Gastrocnemius medialis (tissue), 4 donors: Measurements from ENCODE around the gene ALKAL2. TPM values are rescaled to one million over a fixed set of nuclear protein-coding genes. Genes with fewer than 3 reads are reported as not detected.

Source experiments
- ATAC-seq, 2 donors: fragments of 150-250 bp; one replicate each; pipeline ENCODE4 v1.9.1; 2016
- DNase-seq, 2 donors: peaks; one replicate each; pipeline ENCODE4 v3.0.0-alpha.2; 2019
- H3K27ac ChIP-seq, 4 donors: fragments of 200-600 bp; sonication (generic); 1 replicate in 1 of 4; 2 replicates in 3 of 4; pipeline ENCODE4 v1.5.1; 2016 to 2018; ENCODE audit warnings: mild to moderate bottlenecking in 2 of 4, moderate library complexity in 1 of 4
- H3K27me3 ChIP-seq, 3 donors: fragments of 200-600 bp; sonication (generic) in 2 of 3; 1 replicate in 1 of 3; 2 replicates in 2 of 3; pipeline versions ENCODE4 v1.5.1 to v1.6.0; 2016 to 2019; ENCODE audit warnings: mild to moderate bottlenecking in 1 of 3, moderate library complexity in 1 of 3
- H3K36me3 ChIP-seq, 2 donors: fragments of 200-600 bp; sonication (generic) in 1 of 2; one replicate each; pipeline ENCODE4 v1.5.1; 2017 to 2018
- H3K4me1 ChIP-seq, 2 donors: fragments of 200-600 bp; sonication (generic) in 1 of 2; one replicate each; pipeline ENCODE4 v1.5.1; 2016 to 2017; ENCODE audit warnings: mild to moderate bottlenecking in 2 of 2
- H3K4me3 ChIP-seq, 4 donors: fragments of 200-600 bp; sonication (generic) in 3 of 4; 1 replicate in 1 of 4; 2 replicates in 3 of 4; pipeline ENCODE4 v1.5.1; 2016 to 2019; ENCODE audit warnings: mild to moderate bottlenecking in 2 of 4
- H3K9me3 ChIP-seq, 3 donors: fragments of 200-600 bp; sonication (generic) in 2 of 3; 1 replicate in 1 of 3; 2 replicates in 2 of 3; pipeline ENCODE4 v1.5.1; 2016 to 2019
- POLR2A ChIP-seq, 2 donors: fragments of 450-650 bp; IDR thresholded peaks; one replicate each; pipeline ENCODE4 v1.6.1; 2017; ENCODE audit warnings: antibody characterized with exemption in 2 of 2, mild to moderate bottlenecking in 2 of 2, moderate library complexity in 2 of 2
- in situ Hi-C, 4 donors: fragments of 200-750 bp; cut with MboI; loops; one replicate each; pipeline versions ENCODE4 v1.15.0 to v1.8.0; 2017; ENCODE audit warnings: low sequenced_read_pairs in 4 of 4
- intact Hi-C: fragments of 100-400 bp; cut with DNase I; formaldehyde crosslinking; loops from one replicate; pipeline ENCODE4 v1.15.1; 2023; ENCODE audit warnings: low total_unique reads
- total RNA-seq, 4 donors: library from RNA; depleted of rRNA; stranded (reverse); fragments of >200 nt; gene quantifications; one replicate each; pipeline versions ENCODE4 v1.1.0 to v1.2.3, GENCODE V29; 2016
- TF ChIP-seq, protein P1 (sequence below), 5 experiments: fragments of 450-650 bp in 3 of 5; fragments of 200-600 bp in 2 of 5; sonication (generic) in 2 of 5; IDR thresholded peaks in 4 of 5; conservative IDR thresholded peaks in 1 of 5; 1 replicate in 4 of 5; 2 replicates in 1 of 5; pipeline ENCODE4 v1.5.1; 2016 to 2019; ENCODE audit warnings: antibody characterized with exemption in 5 of 5, mild to moderate bottlenecking in 3 of 5, moderate library complexity in 3 of 5

ALKAL2 gene
- total RNA-seq, 4 donors from 2014 or later, result not detected

DNA sequence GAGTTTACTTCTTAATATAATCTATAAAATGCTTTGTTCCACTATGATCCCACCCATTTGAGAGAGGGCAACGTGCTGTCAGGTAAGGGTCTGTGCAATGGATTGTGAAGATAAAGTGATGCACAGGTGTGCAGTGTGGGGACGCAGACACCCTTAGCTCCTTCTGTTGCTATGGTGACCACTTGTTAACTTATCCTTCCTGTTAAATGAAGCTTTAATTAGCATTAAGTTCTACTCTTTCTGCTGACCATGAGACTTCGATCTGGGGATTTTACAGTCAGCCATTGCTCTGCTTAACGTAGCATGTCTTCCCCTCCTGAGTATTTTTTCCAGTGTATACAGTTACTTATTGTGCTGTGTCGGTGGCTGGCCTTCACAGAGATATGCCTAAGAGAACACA lies 23.1 kb upstream of the ALKAL2 start:
- Histone ChIP-seq H3K27ac (no peak overlapping the region), H3K9me3 (no peaks in the 10 kb centered on the region), H3K4me1 (no peaks in the 10 kb centered on the region), H3K36me3 (no peaks in the 10 kb centered on the region), H3K27me3 (no peaks in the 10 kb centered on the region), H3K4me3 (no peak overlapping the region)
- DNase-seq (no peak), ATAC-seq (no peak)
- TF ChIP-seq, protein P1, sequence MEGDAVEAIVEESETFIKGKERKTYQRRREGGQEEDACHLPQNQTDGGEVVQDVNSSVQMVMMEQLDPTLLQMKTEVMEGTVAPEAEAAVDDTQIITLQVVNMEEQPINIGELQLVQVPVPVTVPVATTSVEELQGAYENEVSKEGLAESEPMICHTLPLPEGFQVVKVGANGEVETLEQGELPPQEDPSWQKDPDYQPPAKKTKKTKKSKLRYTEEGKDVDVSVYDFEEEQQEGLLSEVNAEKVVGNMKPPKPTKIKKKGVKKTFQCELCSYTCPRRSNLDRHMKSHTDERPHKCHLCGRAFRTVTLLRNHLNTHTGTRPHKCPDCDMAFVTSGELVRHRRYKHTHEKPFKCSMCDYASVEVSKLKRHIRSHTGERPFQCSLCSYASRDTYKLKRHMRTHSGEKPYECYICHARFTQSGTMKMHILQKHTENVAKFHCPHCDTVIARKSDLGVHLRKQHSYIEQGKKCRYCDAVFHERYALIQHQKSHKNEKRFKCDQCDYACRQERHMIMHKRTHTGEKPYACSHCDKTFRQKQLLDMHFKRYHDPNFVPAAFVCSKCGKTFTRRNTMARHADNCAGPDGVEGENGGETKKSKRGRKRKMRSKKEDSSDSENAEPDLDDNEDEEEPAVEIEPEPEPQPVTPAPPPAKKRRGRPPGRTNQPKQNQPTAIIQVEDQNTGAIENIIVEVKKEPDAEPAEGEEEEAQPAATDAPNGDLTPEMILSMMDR (IDR thresholded peaks at IDR 0.05 in 4 of 5, conservative IDR thresholded peaks at IDR 0.05 in 1 of 5), result no peak
- TF ChIP-seq POLR2A (IDR thresholded peaks at IDR 0.05), result no peak
- in situ Hi-C loops (no loop called here), intact Hi-C loops (no loop called here)

DNA sequence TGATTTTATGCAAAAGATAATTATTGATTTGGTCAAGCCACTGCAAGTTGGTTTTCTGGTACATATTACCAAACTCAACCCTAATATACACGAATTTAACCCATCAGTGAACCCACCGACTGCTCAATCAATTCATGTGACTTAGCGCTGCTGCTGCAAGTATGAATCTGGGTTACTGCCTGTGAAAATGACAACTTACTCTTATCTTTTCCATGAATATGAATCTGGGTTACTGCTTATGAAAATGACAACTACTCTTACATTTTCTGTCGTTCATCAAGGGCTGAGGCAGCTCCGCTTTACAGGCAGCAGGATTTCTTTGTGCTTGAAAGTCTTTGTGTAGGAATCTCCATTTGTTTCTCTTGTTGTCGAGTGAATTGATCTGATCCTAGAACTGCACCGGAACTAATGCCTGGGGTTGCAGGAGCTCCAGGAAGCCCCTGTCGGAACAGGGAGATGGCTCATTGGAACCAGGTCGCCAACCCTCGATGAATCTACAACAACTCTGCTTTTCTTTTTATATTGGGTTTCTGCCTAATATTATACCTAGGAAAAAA lies 22.1 kb upstream of the ALKAL2 start:
- no peak overlapping the region for H3K4me3 ChIP-seq
- no peaks in the 10 kb centered on the region for H3K36me3 ChIP-seq
- no peaks in the 10 kb centered on the region for H3K4me1 ChIP-seq
- H3K27me3 ChIP-seq, result no peaks in the 10 kb centered on the region
- TF ChIP-seq, protein P1 (IDR thresholded peaks at IDR 0.05 in 4 of 5, conservative IDR thresholded peaks at IDR 0.05 in 1 of 5), result no peak
- no peaks in the 10 kb centered on the region for H3K9me3 ChIP-seq
- ATAC-seq (no peak), DNase-seq (no peak)
- intact Hi-C loops (no loop called here), in situ Hi-C loops (no loop called here)
- no peak overlapping the region for H3K27ac ChIP-seq

DNA sequence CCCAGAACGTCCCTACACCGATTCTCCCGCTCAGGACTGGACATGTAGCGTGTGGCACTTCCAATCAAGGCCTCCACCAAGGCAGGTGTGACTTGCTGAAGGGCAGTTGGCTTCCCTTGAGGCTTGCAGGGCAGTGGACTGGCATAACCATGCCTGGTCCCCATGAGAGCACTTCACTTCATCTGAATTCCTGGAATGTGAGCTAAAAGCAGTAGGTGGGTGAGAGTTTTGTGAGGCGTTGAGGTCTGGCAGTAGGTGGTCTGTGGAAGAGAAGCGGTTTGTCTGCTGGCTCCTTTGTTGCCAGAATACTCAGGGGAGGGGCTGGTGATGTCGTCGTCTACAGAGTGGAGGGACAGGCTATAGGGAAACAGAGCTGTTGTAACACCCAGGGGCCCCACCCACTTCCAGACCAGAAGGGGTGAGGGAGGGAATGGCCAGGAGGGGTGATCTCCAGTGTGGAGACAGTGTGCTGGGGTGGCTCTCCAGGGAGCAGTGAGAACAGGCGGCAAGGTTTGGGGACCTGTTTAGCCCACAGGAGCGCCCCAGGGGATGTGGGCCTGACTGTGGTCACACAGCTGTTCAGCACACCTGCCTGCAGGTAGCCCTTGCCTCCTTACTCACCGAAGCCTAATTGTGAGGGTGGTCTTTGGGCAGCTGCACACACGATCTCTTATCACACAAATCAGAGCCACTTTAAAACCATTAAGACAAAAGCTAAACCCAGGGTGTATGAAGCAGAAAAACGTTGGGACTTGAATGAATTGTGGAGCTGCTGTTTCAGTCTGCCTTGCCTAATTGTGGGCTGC lies 21.5 kb upstream of the ALKAL2 start:
- intact Hi-C loops, result no loop called here
- H3K4me1 ChIP-seq, result no peaks in the 10 kb centered on the region
- TF ChIP-seq, protein P1 (IDR thresholded peaks at IDR 0.05 in 4 of 5, conservative IDR thresholded peaks at IDR 0.05 in 1 of 5), result no peak
- no peak for TF ChIP-seq POLR2A (IDR thresholded peaks at IDR 0.05)
- no peak overlapping the region for H3K4me3 ChIP-seq
- no peaks in the 10 kb centered on the region for H3K27me3 ChIP-seq
- DNase-seq, result no peak
- ATAC-seq, result no peak
- no peak overlapping the region for H3K27ac ChIP-seq
- in situ Hi-C loops, result no loop called here
- no peaks in the 10 kb centered on the region for H3K36me3 ChIP-seq
- no peaks in the 10 kb centered on the region for H3K9me3 ChIP-seq

DNA sequence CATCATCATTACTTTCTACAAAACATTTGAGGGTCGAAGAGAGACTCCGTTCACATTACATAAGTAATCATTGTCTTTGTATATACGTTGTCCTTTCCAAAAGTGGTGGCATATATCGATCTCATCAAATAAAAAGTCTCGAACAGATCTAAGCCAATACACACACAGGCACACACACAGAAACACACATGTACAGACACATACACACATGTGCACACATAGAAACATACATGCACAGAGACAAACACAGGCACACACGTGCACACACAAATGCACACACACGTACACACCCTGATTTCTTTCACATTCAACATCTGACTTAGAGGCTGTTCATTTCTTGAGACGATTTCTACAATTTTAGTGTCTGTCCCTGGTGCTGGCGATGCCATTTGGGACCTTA lies 17.5 kb upstream of the ALKAL2 start:
- DNase-seq (no peak), ATAC-seq (no peak)
- Histone ChIP-seq H3K4me1 (no peaks in the 10 kb centered on the region), H3K27ac (no peak overlapping the region), H3K27me3 (no peaks in the 10 kb centered on the region), H3K9me3 (peaks cover 0 to 9% (median 0%) of the 10 kb centered on the region in 3 donors), H3K4me3 (no peak overlapping the region), H3K36me3 (no peaks in the 10 kb centered on the region)
- intact Hi-C loops, result no loop called here
- TF ChIP-seq, protein P1 (IDR thresholded peaks at IDR 0.05 in 4 of 5, conservative IDR thresholded peaks at IDR 0.05 in 1 of 5), result no peak
- TF ChIP-seq POLR2A (IDR thresholded peaks at IDR 0.05), result no peak
- in situ Hi-C loops, result no loop called here
